ENCODE results near the gene MAP3K1. TPM values are rescaled to one million over a fixed set of nuclear protein-coding genes. Genes with fewer than 3 reads are reported as not detected.

MAP3K1 gene
- total RNA-seq, 1 experiment from 2014 or later: 8.5 TPM

GRCh38 chr5:56909294-56910209 is 94.2 kb downstream of the MAP3K1 start, which contains the start of gene SETD9 (continued):
- TF ChIP-seq, protein P1, sequence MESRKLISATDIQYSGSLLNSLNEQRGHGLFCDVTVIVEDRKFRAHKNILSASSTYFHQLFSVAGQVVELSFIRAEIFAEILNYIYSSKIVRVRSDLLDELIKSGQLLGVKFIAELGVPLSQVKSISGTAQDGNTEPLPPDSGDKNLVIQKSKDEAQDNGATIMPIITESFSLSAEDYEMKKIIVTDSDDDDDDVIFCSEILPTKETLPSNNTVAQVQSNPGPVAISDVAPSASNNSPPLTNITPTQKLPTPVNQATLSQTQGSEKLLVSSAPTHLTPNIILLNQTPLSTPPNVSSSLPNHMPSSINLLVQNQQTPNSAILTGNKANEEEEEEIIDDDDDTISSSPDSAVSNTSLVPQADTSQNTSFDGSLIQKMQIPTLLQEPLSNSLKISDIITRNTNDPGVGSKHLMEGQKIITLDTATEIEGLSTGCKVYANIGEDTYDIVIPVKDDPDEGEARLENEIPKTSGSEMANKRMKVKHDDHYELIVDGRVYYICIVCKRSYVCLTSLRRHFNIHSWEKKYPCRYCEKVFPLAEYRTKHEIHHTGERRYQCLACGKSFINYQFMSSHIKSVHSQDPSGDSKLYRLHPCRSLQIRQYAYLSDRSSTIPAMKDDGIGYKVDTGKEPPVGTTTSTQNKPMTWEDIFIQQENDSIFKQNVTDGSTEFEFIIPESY (IDR thresholded peaks at IDR 0.05; ENCODE audit: extremely low read depth, insufficient replicate concordance, low read length): no peak
- TF ChIP-seq EZH2 (IDR thresholded peaks at IDR 0.05): no peak
- TF ChIP-seq, protein P2, sequence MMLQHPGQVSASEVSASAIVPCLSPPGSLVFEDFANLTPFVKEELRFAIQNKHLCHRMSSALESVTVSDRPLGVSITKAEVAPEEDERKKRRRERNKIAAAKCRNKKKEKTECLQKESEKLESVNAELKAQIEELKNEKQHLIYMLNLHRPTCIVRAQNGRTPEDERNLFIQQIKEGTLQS (IDR thresholded peaks at IDR 0.05): no peak

- ChIA-PET POLR2A (interaction anchor here (1.0 to 1.2 kb wide), 3 partner anchors 9 to 228 kb away, joined by 3 to 17 read pairs (median 3); no protein-coding TSS in a partner anchor), CTCF (interaction anchor here (0.9 to 2.0 kb wide), 4 partner anchors 12 to 974 kb away, joined by 3 to 15 read pairs (median 3); no protein-coding TSS in a partner anchor), RAD21 (ENCODE audit: low non-redundant PET in 1 of 2, low total read pairs in 2 of 2, uncharacterized antibody in 2 of 2, unreplicated experiment in 2 of 2) (interaction anchor here (0.7 to 2.6 kb wide), 2 partner anchors 227 to 285 kb away, joined by 3 to 14 read pairs; no protein-coding TSS in a partner anchor)
- H3K9me2 ChIP-seq (ENCODE audit: insufficient read depth): no peaks in the 10 kb centered on the region
- peak overlapping the region; percentile 64 for H3K4me3 ChIP-seq (replicated peaks in 1 of 2; ENCODE audit: low read depth in 1 of 2, low read length in 2 of 2)
- peak overlapping the region; percentile 14 for H2AFZ ChIP-seq (ENCODE audit: low read depth, low read length, poor library complexity, severe bottlenecking)
- peak overlapping the region; percentile 64 for H3K27ac ChIP-seq (ENCODE audit: low read depth, low read length)
- DNase-seq (ENCODE audit: low read depth, low spot score) (no peak), ATAC-seq (peak; percentile 18)
- no peaks in the 10 kb centered on the region for H3K79me2 ChIP-seq (ENCODE audit: insufficient read depth, low read length)
- H3K36me3 ChIP-seq (ENCODE audit: control insufficient read depth in 1 of 2, insufficient read depth in 2 of 2, low read length in 2 of 2): no peaks in the 10 kb centered on the region
- TF ChIP-seq ELF1 (IDR thresholded peaks at IDR 0.05; ENCODE audit: borderline replicate concordance, low read depth): no peak
- peak; percentile 47 for TF ChIP-seq TCF7L2 (IDR thresholded peaks at IDR 0.05; ENCODE audit: borderline replicate concordance, extremely low read depth, insufficient read depth, insufficient read length)
- intact Hi-C loops (cut with micrococcal nuclease): no loop called here
- H3K9ac ChIP-seq (ENCODE audit: low read length): peak overlapping the region; percentile 79
- H4K20me1 ChIP-seq (ENCODE audit: insufficient read depth): no peaks in the 10 kb centered on the region
- BruUV-seq (replicated peaks): TSS peak; percentile 81
- peaks cover 2 to 25% of the 10 kb centered on the region in 2 experiments; a peak in 3 of 4 replicates for H3K4me1 ChIP-seq (ENCODE audit: control insufficient read depth in 1 of 2, insufficient read depth in 2 of 2, low read length in 2 of 2)
- no peaks in the 10 kb centered on the region for H3K9me3 ChIP-seq (ENCODE audit: control insufficient read depth in 1 of 2, insufficient read depth in 1 of 2, low read depth in 1 of 2, low read length in 2 of 2)
- H3K27me3 ChIP-seq (ENCODE audit: insufficient read depth, low read length): no peaks in the 10 kb centered on the region
- peak overlapping the region; percentile 85 for H3K4me2 ChIP-seq (ENCODE audit: low read length)
Observed at GRCh38 chr5:56910210-56910965, 95.0 kb downstream of the MAP3K1 start.
